GM13976 (cell line): ENCODE measurements around the gene LHPP.

Experiments
- DNase-seq: peaks from one replicate; pipeline ENCODE4 v3.0.0; 2012; ENCODE audit warnings: low spot score
- CTCF ChIP-seq: IDR thresholded peaks from 2 replicates; pipeline ENCODE4 v1.5.1; 2012; ENCODE audit warnings: borderline replicate concordance, mild to moderate bottlenecking; ENCODE audit not compliant: insufficient read depth; ENCODE audit errors: extremely low read depth, missing control alignments, control extremely low read depth
- in situ Hi-C: fragments of 300-500 bp; cut with MboI; formaldehyde crosslinking; loops from one replicate; pipeline ENCODE4 v1.12.0; 2022; ENCODE audit warnings: low sequenced_read_pairs, mixed read lengths, inconsistent platforms; ENCODE audit not compliant: unreplicated experiment

LHPP gene

GRCh38 chr10:124419635-124420034 lies 42.0 kb upstream of the LHPP start:
- no peak for DNase-seq
- TF ChIP-seq CTCF: no peak
- in situ Hi-C loops: no loop called here

DNA sequence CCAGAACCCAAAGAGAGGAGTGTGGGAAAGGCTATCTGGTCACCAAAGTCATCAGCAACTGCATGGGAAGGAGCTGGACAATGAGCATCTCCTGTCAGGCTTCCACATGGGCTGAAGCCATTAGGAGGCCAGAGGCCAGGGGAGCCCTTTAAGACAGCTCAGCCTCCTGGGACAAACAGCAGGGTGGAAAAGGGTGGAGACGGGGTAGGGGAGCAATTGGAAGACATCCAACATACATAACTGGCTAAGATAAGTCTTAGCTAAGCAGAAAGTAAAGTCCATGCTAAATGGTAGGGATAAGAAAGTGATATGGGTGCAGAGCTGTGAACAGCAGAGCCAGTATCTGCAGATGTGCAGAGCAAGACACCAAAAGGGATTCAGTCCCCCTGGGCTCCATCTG lies 41.4 kb upstream of the LHPP start:
- no peak for TF ChIP-seq CTCF
- in situ Hi-C loops: no loop called here
- no peak for DNase-seq

- no peak for TF ChIP-seq CTCF
- in situ Hi-C loops: no loop called here
- no peak for DNase-seq
These were observed 38.9 kb upstream of the LHPP start for GRCh38 chr10:124422742-124423141.

DNA sequence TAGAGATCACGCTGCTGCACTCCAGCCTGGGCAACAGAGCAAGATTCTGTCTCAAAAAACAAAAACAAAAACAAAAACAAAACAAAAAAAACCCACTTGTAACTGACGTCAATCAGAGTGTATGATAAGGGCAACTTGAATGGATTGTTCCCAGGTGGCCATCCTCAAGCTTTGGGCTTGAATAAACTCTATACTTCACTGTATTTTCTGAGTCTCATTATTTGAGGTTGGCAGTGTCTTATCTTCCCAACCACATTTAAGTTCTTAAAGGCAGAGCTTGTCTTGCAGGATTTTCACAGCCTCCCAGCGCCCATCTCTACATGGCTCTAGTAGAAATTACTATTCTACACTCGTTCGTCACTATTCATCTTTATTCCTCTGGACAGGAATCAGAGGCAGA lies 37.8 kb upstream of the LHPP start:
- TF ChIP-seq CTCF: no peak
- in situ Hi-C loops: no loop called here
- no peak for DNase-seq

DNA sequence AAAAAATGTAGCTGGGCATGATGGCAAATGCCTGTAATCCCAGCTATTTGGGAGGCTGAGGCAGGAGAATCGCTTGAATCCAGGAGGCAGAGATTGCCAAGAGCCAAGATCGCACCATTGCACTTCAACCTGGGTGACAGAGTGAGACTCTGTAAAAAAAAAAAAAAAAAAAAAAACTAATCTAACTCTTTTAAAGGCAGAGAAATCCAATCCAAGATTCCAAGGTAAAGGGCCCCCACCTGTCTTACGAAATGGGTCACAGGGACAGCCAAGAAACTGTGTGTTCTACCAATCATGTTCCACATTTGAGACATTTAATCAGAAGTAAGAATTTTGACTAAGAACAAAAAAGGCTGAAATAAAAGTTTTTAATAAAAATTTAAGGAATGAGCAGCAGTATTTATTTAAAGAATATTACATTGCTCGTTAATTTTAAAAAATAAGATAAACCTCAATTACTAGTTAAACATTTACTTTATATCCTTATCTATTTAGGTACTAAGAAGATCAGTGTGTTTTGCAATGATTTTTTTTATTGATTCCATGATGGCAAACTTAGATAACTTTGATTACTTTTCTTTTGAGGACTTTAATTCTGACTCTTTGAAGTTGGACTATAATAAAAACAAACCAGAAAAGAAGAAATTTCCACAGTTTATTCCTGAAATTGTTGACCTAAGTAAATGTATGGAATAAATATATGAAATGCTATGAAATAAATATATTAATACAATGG lies 36.2 kb upstream of the LHPP start:
- no peak for DNase-seq
- in situ Hi-C loops: no loop called here
- no peak for TF ChIP-seq CTCF

DNA sequence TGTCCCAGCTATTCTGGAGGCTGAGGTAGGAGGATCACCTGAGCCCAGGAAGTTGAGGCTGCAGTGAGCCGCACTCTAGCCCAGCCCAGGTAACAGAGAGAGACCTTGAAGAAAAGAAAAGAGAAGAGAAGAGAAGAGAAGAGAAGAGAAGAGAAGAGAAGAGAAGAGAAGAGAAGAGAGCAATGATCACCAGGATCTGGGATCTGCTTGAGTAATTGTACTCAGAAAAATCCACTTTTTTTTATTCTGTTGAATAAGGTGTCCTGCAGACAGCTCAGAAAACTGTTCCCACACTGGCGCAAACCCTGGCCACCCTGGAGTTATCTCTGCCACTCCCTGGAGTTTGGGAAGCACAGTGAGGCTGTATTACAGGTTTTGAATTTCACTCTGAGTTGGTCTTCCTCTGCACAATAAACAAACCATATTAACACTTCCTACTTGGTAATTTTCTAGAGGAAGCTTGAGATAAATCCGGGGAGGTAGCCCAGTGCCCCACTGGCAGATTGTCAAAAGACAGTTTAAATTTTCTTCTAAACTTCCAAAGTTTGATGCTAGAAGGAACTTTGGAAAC lies 33.3 kb upstream of the LHPP start:
- TF ChIP-seq CTCF: no peak
- in situ Hi-C loops: no loop called here
- no peak for DNase-seq
